DLD1 (cell line): ENCODE data around the gene EPS15.
"Not testable (repeated sequence)": the region's sequence is repeated elsewhere in the genome, so short reads cannot be mapped to it uniquely, and the experiment has no call there.

Source experiments
- in situ Hi-C: cut with HindIII; loops from 2 replicates; pipeline ENCODE4 v1.10.0; 2017; ENCODE audit warnings: low sequenced_read_pairs

The EPS15 gene

DNA sequence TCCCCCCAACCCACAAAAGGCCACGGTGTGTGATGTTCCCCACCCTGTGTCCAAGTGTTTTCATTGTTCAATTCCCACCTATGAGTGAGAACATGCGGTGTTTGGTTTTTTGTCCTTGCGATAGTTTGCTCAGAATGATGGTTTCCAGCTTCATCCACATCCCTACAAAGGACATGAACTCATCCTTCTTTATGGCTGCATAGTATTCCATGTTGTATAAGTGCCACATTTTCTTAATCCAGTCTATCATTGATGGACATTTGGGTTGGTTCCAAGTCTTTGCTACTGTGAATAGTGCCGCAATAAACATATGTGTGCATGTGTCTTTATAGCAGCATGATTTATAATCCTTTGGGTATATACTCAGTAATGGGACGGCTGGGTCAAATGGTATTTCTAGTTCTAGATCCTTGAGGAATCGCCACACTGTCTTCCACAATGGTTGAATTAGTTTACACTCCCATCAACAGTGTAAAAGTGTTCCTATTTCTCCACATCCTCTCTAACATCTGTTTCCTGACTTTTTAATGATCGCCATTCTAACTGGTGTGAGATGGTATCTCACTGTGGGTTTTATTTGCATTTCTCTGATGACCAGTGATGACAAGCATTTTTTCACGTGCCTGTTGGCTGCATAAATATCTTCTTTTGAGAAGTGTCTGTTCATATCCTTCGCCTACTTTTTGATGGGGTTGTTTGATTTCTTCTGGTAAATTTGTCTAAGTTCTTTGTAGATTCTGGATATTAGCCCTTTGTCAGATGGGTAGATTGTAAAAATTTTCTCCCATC is 44.0 kb downstream of the EPS15 start:
- in situ Hi-C loops: not testable (repeated sequence)

DNA sequence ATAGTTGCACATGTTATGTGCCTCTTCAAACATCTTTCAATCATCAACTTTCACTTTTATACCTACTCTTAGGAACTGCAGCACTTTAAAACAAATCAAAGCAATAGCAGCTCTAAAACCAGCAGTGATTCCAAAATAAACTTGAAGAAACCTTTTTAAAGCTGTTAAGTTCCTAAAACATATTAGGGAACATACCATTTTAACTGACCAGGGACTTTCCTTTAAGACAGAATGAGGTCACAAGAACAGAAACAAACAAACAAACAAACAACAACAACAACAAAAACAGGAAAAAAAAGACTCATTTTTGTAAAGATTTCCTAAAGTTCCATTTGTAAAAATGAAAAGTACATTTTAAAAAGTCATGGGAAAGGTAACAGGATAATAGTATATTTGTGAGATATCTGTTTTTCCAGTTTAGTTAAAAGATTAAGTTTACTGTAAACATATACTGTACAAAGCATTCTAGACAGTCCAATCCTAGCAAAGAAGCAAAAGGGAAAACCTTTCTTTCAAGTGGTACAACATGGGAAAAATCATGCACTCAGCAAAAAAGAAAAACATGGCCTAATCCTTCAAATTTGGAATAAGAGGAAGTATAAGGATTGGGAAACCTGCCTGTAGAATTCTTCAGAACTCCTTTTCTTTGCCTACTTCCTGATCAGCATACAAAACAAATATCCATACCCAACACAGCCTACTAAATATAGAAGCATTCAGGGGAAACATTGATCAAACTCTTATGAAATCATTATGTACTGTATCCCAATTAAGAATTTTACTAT is 45.5 kb downstream of the EPS15 start:
- in situ Hi-C loops: no loop called here

GRCh38 chr1:51472359-51472758 is 46.7 kb downstream of the EPS15 start:
- in situ Hi-C loops: no loop called here

DNA sequence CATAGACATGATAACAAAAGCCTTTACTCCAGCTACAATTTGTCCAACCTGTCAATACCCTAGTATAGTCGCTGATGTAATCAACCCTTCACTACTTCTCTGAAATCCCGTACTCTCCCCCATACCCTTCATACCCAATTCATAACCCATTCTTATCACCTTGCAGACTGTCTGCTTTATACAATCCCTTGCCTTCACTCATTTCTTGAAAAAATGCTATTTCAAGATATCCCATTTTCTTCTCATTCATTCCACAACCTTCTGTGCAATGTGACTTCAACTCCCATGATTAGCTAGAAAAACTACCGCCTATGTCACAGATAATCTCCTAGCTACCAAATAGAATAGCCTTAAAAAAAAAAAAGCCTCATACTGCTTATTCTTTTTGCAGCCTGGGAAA is 49.5 kb downstream of the EPS15 start:
- in situ Hi-C loops: no loop called here

DNA sequence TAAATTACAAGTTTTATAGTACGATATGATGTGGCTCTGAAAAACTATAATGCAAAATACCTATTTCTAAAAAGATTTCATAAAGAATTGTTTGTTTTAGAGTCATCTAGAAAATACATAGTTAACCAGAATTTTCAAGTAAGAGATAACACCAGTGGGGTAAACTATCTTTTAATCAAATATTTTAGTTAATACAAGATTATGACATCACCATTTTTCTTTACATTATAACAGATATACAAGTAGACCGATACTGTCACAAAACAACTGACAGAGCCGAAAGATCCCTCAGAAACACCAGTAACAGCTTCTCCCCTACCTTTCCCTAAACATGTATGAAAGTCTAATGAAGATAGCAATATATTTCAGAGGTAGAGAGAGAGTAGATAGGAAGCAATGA is 54.2 kb downstream of the EPS15 start:
- in situ Hi-C loops: no loop called here

- in situ Hi-C loops: no loop called here
Observed at GRCh38 chr1:51463561-51463960, 55.5 kb downstream of the EPS15 start.

- in situ Hi-C loops: not testable (repeated sequence)
Observed at GRCh38 chr1:51462289-51462688, 56.8 kb downstream of the EPS15 start.

GRCh38 chr1:51454554-51454953 is 64.5 kb downstream of the EPS15 start:
- in situ Hi-C loops: no loop called here

GRCh38 chr1:51453010-51453409 is 66.1 kb downstream of the EPS15 start:
- in situ Hi-C loops: no loop called here

- in situ Hi-C loops: not testable (repeated sequence)
Observed at GRCh38 chr1:51448844-51449454, 70.1 kb downstream of the EPS15 start.

- in situ Hi-C loops: no loop called here
Observed at GRCh38 chr1:51445351-51446090, 73.5 kb downstream of the EPS15 start.

- in situ Hi-C loops: no loop called here
Observed at GRCh38 chr1:51444534-51445192, 74.4 kb downstream of the EPS15 start.

- in situ Hi-C loops: no loop called here
Observed at GRCh38 chr1:51444096-51444495, 75.0 kb downstream of the EPS15 start.

DNA sequence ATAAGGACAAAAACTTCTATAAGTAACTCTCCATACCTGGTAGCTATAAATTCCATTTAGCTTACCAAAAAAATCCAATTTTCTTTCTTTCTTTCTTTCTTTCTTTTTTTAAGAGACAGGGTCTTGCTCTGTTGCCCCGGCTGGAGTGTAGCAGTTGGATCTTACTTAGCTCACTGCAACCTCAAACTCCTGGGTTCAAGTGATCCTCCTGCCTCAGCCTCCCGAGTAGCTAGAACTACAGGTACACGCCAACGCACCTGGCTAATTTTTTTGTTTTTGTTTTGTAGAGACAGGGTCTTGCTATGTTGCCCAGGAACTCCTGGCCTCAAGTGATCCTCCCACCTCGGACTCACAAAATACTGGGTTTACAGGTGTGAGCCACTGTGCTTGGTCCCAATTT is 75.5 kb downstream of the EPS15 start:
- in situ Hi-C loops: no loop called here

DNA sequence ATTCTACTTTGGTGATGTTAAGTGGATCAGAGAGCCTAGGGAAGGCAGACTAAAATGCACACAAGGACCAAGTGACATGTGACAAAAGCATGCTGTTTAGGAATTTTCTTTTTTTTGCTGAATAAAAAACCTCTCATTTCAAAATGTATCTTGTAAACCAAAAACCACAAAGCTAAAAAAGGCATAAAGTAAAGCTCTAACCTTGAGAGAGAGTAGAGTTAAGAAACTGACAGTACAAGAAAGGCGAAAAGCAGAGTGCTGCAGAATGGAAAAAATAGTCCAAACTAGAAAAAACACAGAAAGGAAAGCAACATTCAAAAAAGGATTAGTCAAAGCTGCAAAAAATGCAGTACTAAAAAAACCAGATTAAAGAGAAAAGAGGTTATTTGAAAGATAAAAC is 76.5 kb downstream of the EPS15 start:
- in situ Hi-C loops: no loop called here

DNA sequence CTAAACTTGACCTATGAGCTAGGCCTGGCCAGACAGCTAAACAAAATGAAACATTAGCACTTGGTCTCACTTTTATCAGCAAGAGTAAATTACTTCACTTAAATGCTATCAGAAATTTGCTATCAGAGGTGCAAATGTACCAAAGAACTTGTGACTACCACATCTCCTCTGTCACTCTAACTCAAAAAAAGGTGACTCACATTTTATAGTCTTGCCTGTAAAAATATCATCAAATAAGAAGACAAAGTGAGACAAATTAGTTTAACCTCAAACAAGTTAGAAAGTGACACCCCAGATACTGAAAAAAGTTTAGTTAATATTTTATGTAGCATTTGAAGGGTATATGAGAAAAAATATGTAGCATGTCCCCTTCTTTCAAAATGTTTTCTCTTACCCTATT is 76.9 kb downstream of the EPS15 start:
- in situ Hi-C loops: no loop called here

- in situ Hi-C loops: no loop called here
Observed at GRCh38 chr1:51439895-51440294, 79.2 kb downstream of the EPS15 start.

DNA sequence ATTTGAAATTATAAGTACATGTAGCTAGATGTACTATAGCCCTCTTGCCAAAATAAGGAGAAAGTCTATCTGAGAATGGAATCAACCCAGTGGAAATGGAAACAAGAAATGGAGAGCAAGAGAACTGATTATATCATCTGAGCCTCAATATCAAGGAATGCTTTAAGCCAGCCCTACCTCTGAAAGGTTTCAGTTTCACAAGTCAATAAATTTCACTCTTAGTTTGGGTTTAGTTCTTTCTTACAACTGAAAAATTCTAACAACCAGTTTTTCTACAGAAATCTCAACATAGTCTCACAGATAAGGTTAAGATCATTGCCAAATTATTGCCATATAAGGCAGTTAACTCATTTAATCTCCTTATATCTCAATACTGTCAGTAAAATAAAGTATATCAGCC is 80.0 kb downstream of the EPS15 start:
- in situ Hi-C loops: no loop called here

DNA sequence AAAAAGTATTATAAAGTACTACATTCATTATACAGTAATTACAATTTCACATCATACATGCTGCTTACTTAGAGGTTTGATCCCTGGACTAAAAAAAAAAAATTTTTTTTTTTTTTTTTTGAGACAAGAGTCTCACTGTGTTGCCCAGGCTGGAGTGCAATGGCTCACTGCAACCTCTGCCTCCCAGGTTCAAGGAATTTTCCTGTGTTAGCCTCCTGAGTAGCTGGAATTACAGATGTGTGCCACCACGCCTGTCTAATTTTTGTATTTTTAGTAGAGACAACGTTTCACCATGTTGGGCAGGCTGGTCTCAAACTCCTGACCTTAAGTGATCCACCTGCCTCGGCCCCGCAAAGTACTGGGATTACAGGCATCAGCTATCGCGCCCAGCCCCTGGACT is 81.7 kb downstream of the EPS15 start:
- in situ Hi-C loops: not testable (repeated sequence)

GRCh38 chr1:51435878-51436277 is 83.2 kb downstream of the EPS15 start:
- in situ Hi-C loops: no loop called here
